H9 (cell line): Measurements from ENCODE around the gene MSANTD1. TPM values are rescaled to one million over a fixed set of nuclear protein-coding genes. Genes with fewer than 3 reads are reported as not detected.

Experiments used
- DNase-seq: peaks from one replicate; pipeline ENCODE4 v3.0.0-alpha.2; 2017
- H2AFZ ChIP-seq: one replicate; pipeline ENCODE4 v1.6.1; 2013; ENCODE audit warnings: mild to moderate bottlenecking, low read length, control low read depth, moderate library complexity
- H2AK5ac ChIP-seq: 2 replicates; pipeline ENCODE4 v1.6.1; 2013; ENCODE audit warnings: low read length, control low read depth, mixed read lengths; ENCODE audit not compliant: insufficient read length
- H2BK120ac ChIP-seq: one replicate; pipeline ENCODE4 v1.6.1; 2013; ENCODE audit warnings: low read depth, mild to moderate bottlenecking, low read length, control low read depth, inconsistent platforms; ENCODE audit not compliant: poor library complexity, severe bottlenecking
- H2BK12ac ChIP-seq: 2 replicates; pipeline ENCODE4 v1.6.1; 2013; ENCODE audit warnings: low read length, control low read depth, mixed read lengths, low read depth; ENCODE audit not compliant: insufficient read length
- H2BK15ac ChIP-seq: 2 replicates; pipeline ENCODE4 v1.6.1; 2013; ENCODE audit warnings: low read depth, low read length, control low read depth
- H2BK20ac ChIP-seq: one replicate; pipeline ENCODE4 v1.6.1; 2013; ENCODE audit warnings: low read depth, mild to moderate bottlenecking, low read length, control low read depth, inconsistent platforms; ENCODE audit not compliant: poor library complexity, severe bottlenecking
- H2BK5ac ChIP-seq: 2 replicates; pipeline ENCODE4 v1.6.1; 2013; ENCODE audit warnings: low read length, control low read depth, mixed read lengths; ENCODE audit not compliant: insufficient read length
- H3K14ac ChIP-seq: 2 replicates; pipeline ENCODE4 v1.6.1; 2013; ENCODE audit warnings: low read length, control low read depth; ENCODE audit not compliant: insufficient read depth
- H3K18ac ChIP-seq: 2 replicates; pipeline ENCODE4 v1.6.1; 2013; ENCODE audit warnings: low read depth, mild to moderate bottlenecking, mixed read lengths, low read length, control low read depth; ENCODE audit not compliant: insufficient read length
- H3K23ac ChIP-seq: 2 replicates; pipeline ENCODE4 v1.6.1; 2013; ENCODE audit warnings: low read length, control low read depth, mixed read lengths, low read depth; ENCODE audit not compliant: insufficient read length
- H3K23me2 ChIP-seq: 2 replicates; pipeline ENCODE4 v1.6.1; 2013; ENCODE audit warnings: low read depth, mild to moderate bottlenecking, mixed read lengths, low read length, control low read depth; ENCODE audit not compliant: insufficient read length, poor library complexity, severe bottlenecking
- H3K27ac ChIP-seq: 2 replicates; pipeline ENCODE4 v1.5.1; 2013; ENCODE audit warnings: low read length, control low read depth, mixed read lengths, low read depth; ENCODE audit not compliant: insufficient read length
- H3K27me3 ChIP-seq: 2 replicates; pipeline ENCODE4 v1.6.1; 2013; ENCODE audit warnings: low read length, control low read depth, inconsistent platforms; ENCODE audit not compliant: insufficient read depth
- H3K4ac ChIP-seq: 2 replicates; pipeline ENCODE4 v1.6.1; 2013; ENCODE audit warnings: low read depth, mild to moderate bottlenecking, control low read depth, inconsistent platforms, low read length, moderate library complexity
- H3K4me1 ChIP-seq: 2 replicates; pipeline ENCODE4 v1.6.1; 2013; ENCODE audit warnings: low read length, control low read depth, inconsistent platforms; ENCODE audit not compliant: insufficient read depth
- H3K4me2 ChIP-seq: 2 replicates; pipeline ENCODE4 v1.6.1; 2013; ENCODE audit warnings: low read length, control low read depth, mixed read lengths; ENCODE audit not compliant: insufficient read length, insufficient read depth
- H3K56ac ChIP-seq: 2 replicates; pipeline ENCODE4 v1.6.1; 2013; ENCODE audit warnings: low read depth, mild to moderate bottlenecking, mixed read lengths, low read length, control low read depth; ENCODE audit not compliant: insufficient read length
- H3K79me1 ChIP-seq: 2 replicates; pipeline ENCODE4 v1.6.1; 2013; ENCODE audit warnings: low read depth, mild to moderate bottlenecking, moderate library complexity, low read length, control low read depth, inconsistent platforms; ENCODE audit not compliant: insufficient read depth, poor library complexity, severe bottlenecking
- H3K79me2 ChIP-seq: 2 replicates; pipeline ENCODE4 v1.6.1; 2013; ENCODE audit warnings: low read length, control low read depth, inconsistent platforms; ENCODE audit not compliant: insufficient read depth
- H3K9ac ChIP-seq: 2 replicates; pipeline ENCODE4 v1.6.1; 2013; ENCODE audit warnings: low read length, control low read depth, mixed read lengths; ENCODE audit not compliant: insufficient read length; ENCODE audit errors: extremely low read depth
- H3K9me3 ChIP-seq: one replicate; pipeline ENCODE4 v1.6.1; 2013; ENCODE audit warnings: low read depth, low read length, inconsistent platforms; ENCODE audit not compliant: control insufficient read depth
- H3T11ph ChIP-seq: one replicate; pipeline ENCODE4 v1.6.1; 2013; ENCODE audit warnings: mild to moderate bottlenecking, low read length, control low read depth, inconsistent platforms
- H4K20me1 ChIP-seq: one replicate; pipeline ENCODE4 v1.6.1; 2013; ENCODE audit not compliant: control insufficient read depth, insufficient read length, insufficient read depth
- H4K5ac ChIP-seq: 2 replicates; pipeline ENCODE4 v1.6.1; 2013; ENCODE audit warnings: low read depth, mild to moderate bottlenecking, mixed read lengths, low read length, control low read depth; ENCODE audit not compliant: insufficient read length
- H4K8ac ChIP-seq: replicated peaks from 2 replicates; pipeline ENCODE4 v1.6.1; 2013; ENCODE audit warnings: low read length, control low read depth, mixed read lengths, low read depth; ENCODE audit not compliant: insufficient read length
- H4K91ac ChIP-seq: 2 replicates; pipeline ENCODE4 v1.6.1; 2013; ENCODE audit warnings: low read depth, mild to moderate bottlenecking, moderate library complexity, mixed read lengths, low read length, control low read depth; ENCODE audit not compliant: insufficient read length
- H3K27ac Mint-ChIP-seq, 3 experiments: 2 replicates in 2 of 3; 3 replicates in 1 of 3; pipeline ENCODE4 v1.8.0; 2020 to 2021; ENCODE audit warnings: mixed read lengths in 3 of 3, mild to moderate bottlenecking in 1 of 3, moderate library complexity in 1 of 3
- H3K27me3 Mint-ChIP-seq: 2 replicates; pipeline ENCODE4 v1.8.0; 2021; ENCODE audit warnings: low read depth, mild to moderate bottlenecking, moderate library complexity, mixed read lengths
- H3K36me3 Mint-ChIP-seq, 3 experiments: 2 replicates in 2 of 3; 3 replicates in 1 of 3; pipeline ENCODE4 v1.8.0; 2020 to 2021; ENCODE audit warnings: low read depth in 3 of 3, mixed read lengths in 3 of 3; ENCODE audit not compliant: insufficient read depth in 1 of 3
- H3K4me1 Mint-ChIP-seq, 2 experiments: 2 replicates each; pipeline ENCODE4 v1.8.0; 2020; ENCODE audit warnings: mixed read lengths in 2 of 2
- H3K4me3 Mint-ChIP-seq, 2 experiments: 2 replicates in 1 of 2; 3 replicates in 1 of 2; pipeline ENCODE4 v1.8.0; 2020 to 2021; ENCODE audit warnings: mild to moderate bottlenecking in 2 of 2, mixed read lengths in 2 of 2, moderate library complexity in 1 of 2
- H3K9me3 Mint-ChIP-seq, 2 experiments: 2 replicates in 1 of 2; 3 replicates in 1 of 2; pipeline ENCODE4 v1.8.0; 2020; ENCODE audit warnings: mild to moderate bottlenecking in 2 of 2, mixed read lengths in 2 of 2, moderate library complexity in 1 of 2
- WGBS: extraction: QIAGEN DNeasy Blood & Tissue Kit; methylation state at CpG from one replicate; pipeline ENCODE4 v1.1.7; 2013; ENCODE audit warnings: missing lambda C conversion rate, low lambda C conversion rate, mixed read lengths; ENCODE audit not compliant: insufficient read length; ENCODE audit errors: extremely low coverage; 5-methylcytosine and 5-hydroxymethylcytosine counted together
- total RNA-seq: library from RNA; stranded (reverse); gene quantifications from 2 replicates; pipeline ENCODE4 v1.2.1, GENCODE V29; 2021
- TF ChIP-seq, protein P1 (sequence below): fragments of 200-600 bp; sonication (generic); conservative IDR thresholded peaks from 3 replicates; pipeline ENCODE4 v1.8.0; 2021; ENCODE audit warnings: antibody characterized with exemption, mild to moderate bottlenecking

The MSANTD1 gene
- total RNA-seq, 1 experiment from 2014 or later, result 0.83 TPM

DNA sequence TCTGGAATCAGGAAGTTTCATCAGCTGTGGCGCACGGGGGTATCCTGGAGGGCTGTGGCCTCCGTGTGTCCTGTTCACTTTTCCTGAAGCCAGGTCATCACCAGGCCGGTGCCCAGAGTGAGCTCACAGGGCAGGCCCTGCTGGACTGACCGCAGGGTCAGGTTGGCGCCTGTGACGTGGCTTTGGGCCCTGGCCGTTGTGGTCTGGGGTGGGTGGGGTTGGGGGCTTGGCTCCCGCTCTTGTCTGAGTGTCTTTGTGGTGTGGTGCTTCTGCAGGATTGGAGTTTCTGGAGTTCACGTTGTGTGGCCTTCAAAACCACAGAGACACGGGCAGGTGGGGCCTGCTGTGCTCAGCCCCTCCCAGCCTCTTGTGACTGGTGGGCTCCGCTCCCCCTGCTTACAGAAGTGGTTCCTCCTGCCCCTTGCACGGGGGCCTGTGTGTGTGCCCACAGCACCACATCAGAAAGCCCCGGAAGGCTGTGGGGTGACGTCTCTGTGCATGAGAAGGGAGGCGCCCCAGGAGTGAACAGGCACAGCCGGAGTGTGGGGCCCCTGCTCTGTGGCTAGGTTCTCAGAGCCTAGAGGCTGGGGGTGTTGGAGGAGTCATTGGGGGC is 53.3 kb downstream of the MSANTD1 start:
- no peak overlapping the region for H2AK5ac ChIP-seq
- no peak overlapping the region for H3K56ac ChIP-seq
- no peaks in the 10 kb centered on the region for H3K79me2 ChIP-seq
- peaks cover 3% of the 10 kb centered on the region for H4K20me1 ChIP-seq
- H2AFZ ChIP-seq, result no peak overlapping the region
- H3K18ac ChIP-seq, result no peak overlapping the region
- H3K9me3 ChIP-seq, result no peaks in the 10 kb centered on the region
- TF ChIP-seq, protein P1, sequence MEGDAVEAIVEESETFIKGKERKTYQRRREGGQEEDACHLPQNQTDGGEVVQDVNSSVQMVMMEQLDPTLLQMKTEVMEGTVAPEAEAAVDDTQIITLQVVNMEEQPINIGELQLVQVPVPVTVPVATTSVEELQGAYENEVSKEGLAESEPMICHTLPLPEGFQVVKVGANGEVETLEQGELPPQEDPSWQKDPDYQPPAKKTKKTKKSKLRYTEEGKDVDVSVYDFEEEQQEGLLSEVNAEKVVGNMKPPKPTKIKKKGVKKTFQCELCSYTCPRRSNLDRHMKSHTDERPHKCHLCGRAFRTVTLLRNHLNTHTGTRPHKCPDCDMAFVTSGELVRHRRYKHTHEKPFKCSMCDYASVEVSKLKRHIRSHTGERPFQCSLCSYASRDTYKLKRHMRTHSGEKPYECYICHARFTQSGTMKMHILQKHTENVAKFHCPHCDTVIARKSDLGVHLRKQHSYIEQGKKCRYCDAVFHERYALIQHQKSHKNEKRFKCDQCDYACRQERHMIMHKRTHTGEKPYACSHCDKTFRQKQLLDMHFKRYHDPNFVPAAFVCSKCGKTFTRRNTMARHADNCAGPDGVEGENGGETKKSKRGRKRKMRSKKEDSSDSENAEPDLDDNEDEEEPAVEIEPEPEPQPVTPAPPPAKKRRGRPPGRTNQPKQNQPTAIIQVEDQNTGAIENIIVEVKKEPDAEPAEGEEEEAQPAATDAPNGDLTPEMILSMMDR, result no peak
- Mint-ChIP-seq H3K4me3 (no peak overlapping the region), H3K27me3 (peaks cover 2% of the 10 kb centered on the region; the same call in 1 of the 2 replicates), H3K9me3 (no peaks in the 10 kb centered on the region), H3K4me1 (peaks cover 43 to 64% of the 10 kb centered on the region in 2 experiments), H3K27ac (peak overlapping the region in 1 of 3 experiments; percentile 5; a peak in 1 of 7 replicates), H3K36me3 (no peaks in the 10 kb centered on the region)
- no CpG with 5 or more reads among the region's 17 CpGs for WGBS
- H2BK5ac ChIP-seq, result no peak overlapping the region
- no peaks in the 10 kb centered on the region for H3K79me1 ChIP-seq
- H3K27me3 ChIP-seq, result no peaks in the 10 kb centered on the region
- H3K9ac ChIP-seq, result no peak overlapping the region
- no peaks in the 10 kb centered on the region for H3K4me1 ChIP-seq
- peak overlapping the region; percentile 41; the same call in 1 of the 2 replicates for H3K14ac ChIP-seq
- no peak overlapping the region for H3T11ph ChIP-seq
- DNase-seq, result no peak
- H2BK20ac ChIP-seq, result no peak overlapping the region
- no peak overlapping the region for H4K5ac ChIP-seq
- H3K23ac ChIP-seq, result no peak overlapping the region
- H3K4ac ChIP-seq, result no peak overlapping the region
- H2BK120ac ChIP-seq, result no peak overlapping the region
- H2BK12ac ChIP-seq, result no peak overlapping the region
- no peak overlapping the region for H3K4me2 ChIP-seq
- no peak overlapping the region for H4K91ac ChIP-seq
- H2BK15ac ChIP-seq, result no peak overlapping the region
- H4K8ac ChIP-seq, result no peak overlapping the region
- no peaks in the 10 kb centered on the region for H3K23me2 ChIP-seq
- no peak overlapping the region for H3K27ac ChIP-seq
